ENCODE data around the gene PAFAH1B2. TPM values are rescaled to one million over a fixed set of nuclear protein-coding genes. Genes with fewer than 3 reads are reported as not detected.

The PAFAH1B2 gene
- total and polyA plus RNA-seq, 2 donors (not counting 3 experiments of a cell fraction or from before 2014, with no cell fraction given): 34.2 to 128 TPM

GRCh38 chr11:117096201-117096991 is 47.7 kb upstream of the PAFAH1B2 start:
- CTCF ChIA-PET: interaction anchor here (1.4 to 4.8 kb wide), 4 partner anchors 26 to 306 kb away, joined by 3 to 38 read pairs (median 18); partner anchors contain the start of gene APOA5
- H3K9me1 ChIP-seq (replicated peaks; ENCODE audit: control insufficient read depth, extremely low read depth, insufficient read depth, low read length): no peaks in the 10 kb centered on the region
- no peak overlapping the region for H3K9ac ChIP-seq (replicated peaks; ENCODE audit: extremely low read depth, insufficient read depth, low read length)
- TSS peak; percentile 19 for BruUV-seq (replicated peaks)
- TF ChIP-seq FOS (IDR thresholded peaks at IDR 0.05; ENCODE audit: borderline replicate concordance, insufficient read depth, low read length) (no peak), POLR2AphosphoS5 (IDR thresholded peaks at IDR 0.05; ENCODE audit: insufficient read depth, low read depth, low read length) (no peak), POLR2A (IDR thresholded peaks at IDR 0.05; ENCODE audit: low read depth, low read length) (no peak), CTCF (IDR thresholded peaks at IDR 0.05; ENCODE audit: extremely low read depth in 1 of 2, insufficient read depth in 1 of 2, low read depth in 1 of 2, low read length in 2 of 2) (no peak), MAX (IDR thresholded peaks at IDR 0.05; ENCODE audit: insufficient read depth, insufficient read length) (no peak)
- DNase-seq (ENCODE audit: low read depth, low spot score): no peak
- no peak overlapping the region for H3K4me3 ChIP-seq (replicated peaks in 1 of 3; ENCODE audit: insufficient read depth in 1 of 3, low read depth in 1 of 3, low read length in 3 of 3)
- H3K27ac ChIP-seq (ENCODE audit: insufficient read depth, low read depth, low read length): no peak overlapping the region
- POLR2A ChIA-PET: no interaction called here
- no peaks in the 10 kb centered on the region for H3K9me3 ChIP-seq (replicated peaks; ENCODE audit: control insufficient read depth, insufficient read depth, low read length)
- H3K27me3 ChIP-seq (ENCODE audit: control insufficient read depth in 2 of 2, insufficient read depth in 2 of 2, low read length in 2 of 2): no peaks in the 10 kb centered on the region
- peaks cover 17% of the 10 kb centered on the region for H3K4me1 ChIP-seq (ENCODE audit: control insufficient read depth, extremely low read depth, insufficient read depth, low read length)
- dilution Hi-C loops (cut with MboI; ENCODE audit: extremely low pct_ligation_motif_present, low sequenced_read_pairs) (no loop called here), intact Hi-C loops (cut with micrococcal nuclease) (loop anchor here (5.0 kb wide), 2 partner anchors 59 to 84 kb away; no protein-coding TSS in a partner anchor)
- H4K20me1 ChIP-seq (replicated peaks; ENCODE audit: control insufficient read depth, extremely low read depth, insufficient read depth, low read length): no peaks in the 10 kb centered on the region
- peaks cover 18% of the 10 kb centered on the region for H3K79me2 ChIP-seq (ENCODE audit: control insufficient read depth, insufficient read depth, low read length)
- no peak for FAIRE-seq
- no peak overlapping the region for H2AFZ ChIP-seq (ENCODE audit: low read depth, low read length)
- no peak overlapping the region for H3K4me2 ChIP-seq (ENCODE audit: insufficient read depth, low read length)
- H3K36me3 ChIP-seq (ENCODE audit: control insufficient read depth in 2 of 2, extremely low read depth in 1 of 2, insufficient read depth in 2 of 2, low read length in 2 of 2): no peaks in the 10 kb centered on the region

Data from endothelial cell of umbilical vein (primary cell).